Midbrain (tissue), 1 donor: ENCODE results near the gene CNTNAP4.

Experiments
- DNase-seq: peaks from one replicate; lab custom pipeline; 2025; lab: John Stamatoyannopoulos, UW

The CNTNAP4 gene

DNA sequence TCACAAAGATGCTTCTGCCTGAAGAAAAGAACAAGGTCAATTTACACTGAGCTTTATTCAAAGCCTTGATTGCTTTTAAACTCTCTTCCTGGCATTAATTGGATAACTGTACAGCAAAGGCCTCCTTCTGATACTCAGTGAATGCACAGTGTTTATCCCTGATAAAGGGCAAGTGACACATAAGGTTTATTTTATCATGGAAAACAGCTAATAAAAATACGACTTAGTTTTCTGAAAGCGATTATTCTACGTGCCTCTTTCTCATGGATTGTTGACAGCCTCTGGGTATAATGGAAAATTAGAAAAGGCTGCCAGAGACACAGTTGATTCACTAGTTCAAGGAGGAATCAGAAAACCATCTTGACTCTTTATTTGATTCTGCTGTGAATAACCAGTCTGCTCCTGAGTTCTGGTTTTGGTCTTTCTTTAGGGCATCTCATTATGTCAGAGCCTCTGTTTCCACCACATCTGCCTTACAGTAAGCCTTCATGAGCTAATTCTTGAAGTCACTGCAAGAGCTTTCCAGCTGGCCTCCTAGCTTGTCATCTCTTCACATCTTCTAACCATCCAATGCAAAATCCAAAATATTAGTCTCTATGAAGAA is 212.9 kb downstream of the CNTNAP4 start:
- no peak for DNase-seq

DNA sequence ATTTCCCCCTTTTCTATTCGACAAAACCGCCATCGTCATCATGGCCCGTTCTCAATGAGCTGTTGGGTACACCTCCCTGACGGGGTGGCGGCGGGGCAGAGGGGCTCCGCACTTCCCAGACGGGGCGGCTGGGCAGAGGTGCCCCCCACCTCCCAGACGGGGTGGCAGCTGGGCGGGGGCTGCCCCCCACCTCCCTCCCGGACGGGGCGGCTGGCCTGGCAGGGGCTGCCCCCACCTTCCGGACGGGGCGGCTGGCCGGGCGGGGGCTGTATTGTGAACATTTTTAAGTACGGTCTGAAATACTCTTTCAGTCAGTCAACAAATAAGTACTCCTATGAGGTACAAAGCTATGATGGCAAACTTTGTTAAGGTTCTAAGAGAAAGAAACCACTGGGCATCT is 222.8 kb downstream of the CNTNAP4 start:
- no peak for DNase-seq

DNA sequence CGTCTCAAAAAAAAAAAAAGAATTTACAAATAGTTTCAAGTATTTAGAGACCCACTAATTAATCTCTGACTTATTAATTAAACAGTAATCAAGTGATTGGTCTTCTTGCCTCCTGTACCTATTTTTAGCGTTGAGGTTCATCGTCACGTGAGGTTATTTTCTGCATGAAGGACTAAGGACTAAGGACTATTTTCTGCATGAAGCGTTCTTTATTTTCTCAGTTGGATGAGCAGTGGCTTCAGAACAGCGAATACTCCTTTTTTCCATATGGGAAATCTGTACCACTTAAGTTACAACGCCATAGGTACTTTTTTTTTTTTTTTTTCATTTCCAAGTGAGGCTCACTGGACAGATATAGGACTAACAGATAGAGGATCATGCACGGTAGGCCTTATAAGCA is 224.9 kb downstream of the CNTNAP4 start:
- no peak for DNase-seq

DNA sequence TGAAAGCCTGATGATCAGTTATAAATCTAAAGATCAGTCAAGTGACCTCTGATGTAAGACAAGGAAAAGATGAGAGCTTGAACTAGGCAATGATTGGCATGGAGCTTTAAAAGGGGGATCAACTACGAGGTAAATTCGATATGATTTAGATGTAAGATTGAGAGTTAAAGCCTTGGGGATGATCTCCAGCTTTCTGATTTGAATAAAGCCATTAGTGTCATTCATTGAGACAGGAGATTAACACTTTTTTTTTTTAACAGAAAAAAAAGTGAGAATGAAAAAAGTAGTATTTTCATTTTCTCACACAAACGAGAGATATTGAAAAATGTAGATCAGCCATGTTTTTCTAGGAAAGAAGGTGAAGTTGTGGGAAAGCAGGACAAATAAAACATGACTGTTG is 225.4 kb downstream of the CNTNAP4 start:
- no peak for DNase-seq

DNA sequence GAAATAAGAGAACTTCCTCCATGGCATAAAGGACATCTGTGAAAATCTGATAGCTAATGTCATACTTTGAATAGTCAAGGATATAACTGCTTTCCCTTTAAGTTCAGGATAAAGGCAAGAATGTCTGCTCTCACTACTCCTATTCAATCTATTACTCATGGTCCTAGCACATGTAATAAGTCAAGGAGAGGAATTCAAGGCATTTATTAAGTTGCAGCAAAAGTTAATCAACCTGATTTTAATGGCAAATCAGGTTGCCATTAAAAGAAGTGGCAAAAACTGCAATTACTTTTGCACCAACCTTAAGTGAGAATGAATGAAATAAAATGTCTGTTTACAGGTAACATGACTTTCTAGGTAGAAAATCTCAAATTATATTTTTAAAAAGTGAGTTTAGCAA is 225.9 kb downstream of the CNTNAP4 start:
- no peak for DNase-seq

DNA sequence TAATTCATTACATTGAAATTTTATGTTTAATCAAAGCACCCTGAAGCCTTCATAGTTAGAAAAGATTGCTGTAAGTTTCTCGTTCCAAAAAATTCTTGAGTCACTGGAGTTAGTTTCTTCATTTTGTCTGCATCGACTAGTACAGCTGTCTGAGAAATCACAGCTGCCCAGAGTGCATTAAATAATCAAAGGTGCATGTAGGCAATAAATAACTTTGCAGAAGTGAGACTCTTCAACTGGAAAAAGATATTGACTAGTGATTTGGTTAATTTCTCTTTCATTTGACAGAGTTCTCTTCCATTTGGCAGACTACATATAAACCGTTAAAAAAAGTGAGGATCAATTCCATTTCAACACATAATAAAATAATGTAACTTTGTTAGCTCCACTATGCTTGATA is 234.0 kb downstream of the CNTNAP4 start:
- DNase-seq, result no peak

DNA sequence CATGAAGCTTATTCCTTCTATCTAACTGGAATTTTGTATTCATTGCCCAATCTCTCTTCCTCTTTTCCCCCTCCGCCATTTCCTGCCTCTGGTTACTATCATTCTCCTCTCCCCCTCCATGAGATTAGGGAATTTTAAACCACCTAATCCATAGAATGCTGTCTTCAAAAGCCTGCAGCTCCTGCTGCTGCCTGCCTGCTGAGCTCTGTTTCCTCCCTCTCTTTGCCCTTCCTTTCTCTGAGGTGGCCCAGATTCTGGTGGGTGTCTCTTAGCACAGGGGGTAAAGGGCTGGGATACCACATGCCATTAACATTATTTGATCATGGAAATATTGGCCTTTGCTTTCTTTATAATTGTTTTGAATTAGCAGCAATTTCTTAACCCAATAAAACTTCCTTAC is 241.6 kb downstream of the CNTNAP4 start:
- DNase-seq, result no peak

DNA sequence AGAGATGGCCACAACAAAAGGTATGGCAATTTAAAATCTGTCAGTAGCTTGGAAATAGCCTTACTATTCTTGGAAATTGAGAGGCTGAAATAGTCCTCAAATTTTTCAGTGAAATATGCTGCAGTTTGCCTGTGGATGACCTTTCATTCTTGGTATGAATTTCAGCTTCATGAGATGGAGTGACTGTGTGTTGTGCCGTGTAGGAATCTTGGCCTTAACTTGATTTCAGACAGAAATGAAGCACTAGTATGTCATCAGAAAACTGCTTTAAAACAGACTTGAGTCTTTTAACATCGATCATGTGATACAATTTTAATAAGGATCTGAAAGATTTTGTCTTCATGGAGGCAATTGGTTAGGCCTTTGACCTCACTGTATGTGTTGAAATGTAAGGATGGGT is 247.2 kb downstream of the CNTNAP4 start:
- no peak for DNase-seq

DNA sequence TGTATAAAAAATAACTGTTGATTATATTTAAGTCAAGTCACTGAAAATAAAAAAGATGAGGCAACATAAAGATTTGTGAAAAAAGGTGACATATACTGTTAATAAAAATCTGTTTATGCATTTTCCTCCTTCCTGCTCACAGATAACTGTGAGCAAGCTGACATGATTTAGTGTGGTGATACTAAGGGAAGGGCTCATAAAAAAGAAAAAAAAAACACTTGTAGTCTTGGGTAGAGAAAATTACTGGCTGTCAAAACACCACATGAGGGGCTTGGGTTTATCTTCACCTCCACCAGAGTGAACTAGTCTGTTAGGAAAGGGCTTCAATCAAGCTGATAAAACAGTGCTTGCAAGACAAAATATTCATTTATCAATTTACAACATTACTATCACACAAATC is 247.6 kb downstream of the CNTNAP4 start:
- no peak for DNase-seq

DNA sequence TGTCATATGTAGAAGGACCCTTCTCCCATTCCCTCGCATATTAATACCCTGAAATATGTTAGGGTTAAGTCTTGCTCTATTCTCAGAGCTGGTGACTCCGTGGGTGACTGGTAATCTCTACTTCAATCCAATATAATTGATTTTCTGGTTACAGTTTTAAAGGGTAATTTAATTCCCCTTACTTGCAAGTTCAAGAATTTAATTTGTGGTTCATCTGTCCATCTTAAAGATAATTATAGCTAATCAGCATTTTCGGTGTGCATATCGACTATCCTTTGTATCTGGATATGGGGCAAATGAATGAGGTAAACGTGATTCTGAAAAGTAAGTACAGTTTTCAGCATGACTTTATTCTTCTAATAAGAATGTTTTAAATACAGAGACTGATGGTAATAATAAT is 250.0 kb downstream of the CNTNAP4 start:
- no peak for DNase-seq

DNA sequence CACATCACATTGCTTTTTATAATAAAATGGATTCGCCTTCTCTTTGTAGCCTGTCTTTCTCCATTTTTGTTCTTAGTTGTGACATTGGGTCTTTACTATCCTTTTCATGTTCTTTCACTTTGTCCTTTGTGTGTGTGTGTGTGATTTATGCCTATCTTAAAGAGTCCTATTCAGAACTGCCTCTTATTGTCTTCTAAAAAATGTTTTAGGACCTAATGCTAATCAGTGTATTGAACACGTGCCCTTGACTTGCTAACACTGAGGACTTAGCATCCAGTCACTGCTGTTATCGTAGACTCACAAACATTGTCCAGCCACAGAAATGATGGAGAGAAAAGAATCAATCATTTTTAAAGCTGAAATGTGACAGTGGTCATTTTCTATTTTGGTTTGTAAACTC is 251.9 kb downstream of the CNTNAP4 start:
- no peak for DNase-seq

DNA sequence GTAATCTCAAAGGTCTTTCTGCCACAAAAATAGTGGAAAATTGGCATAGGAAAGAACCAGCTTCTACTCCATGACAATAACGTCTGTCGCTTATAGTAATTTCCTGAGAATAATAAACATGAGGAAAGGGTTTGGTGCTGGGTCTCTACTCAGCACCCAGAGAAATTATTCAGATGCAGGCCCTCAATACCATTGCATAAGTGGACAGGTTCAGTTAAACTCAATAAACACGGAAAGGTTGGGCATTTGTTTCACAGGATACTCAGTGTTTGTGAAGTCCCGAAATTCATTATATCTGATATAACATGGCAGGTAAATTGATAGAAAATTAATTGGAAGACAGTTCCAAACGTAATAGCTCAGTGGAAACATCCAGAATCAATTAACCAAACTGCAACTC is 254.0 kb downstream of the CNTNAP4 start:
- DNase-seq, result no peak

DNA sequence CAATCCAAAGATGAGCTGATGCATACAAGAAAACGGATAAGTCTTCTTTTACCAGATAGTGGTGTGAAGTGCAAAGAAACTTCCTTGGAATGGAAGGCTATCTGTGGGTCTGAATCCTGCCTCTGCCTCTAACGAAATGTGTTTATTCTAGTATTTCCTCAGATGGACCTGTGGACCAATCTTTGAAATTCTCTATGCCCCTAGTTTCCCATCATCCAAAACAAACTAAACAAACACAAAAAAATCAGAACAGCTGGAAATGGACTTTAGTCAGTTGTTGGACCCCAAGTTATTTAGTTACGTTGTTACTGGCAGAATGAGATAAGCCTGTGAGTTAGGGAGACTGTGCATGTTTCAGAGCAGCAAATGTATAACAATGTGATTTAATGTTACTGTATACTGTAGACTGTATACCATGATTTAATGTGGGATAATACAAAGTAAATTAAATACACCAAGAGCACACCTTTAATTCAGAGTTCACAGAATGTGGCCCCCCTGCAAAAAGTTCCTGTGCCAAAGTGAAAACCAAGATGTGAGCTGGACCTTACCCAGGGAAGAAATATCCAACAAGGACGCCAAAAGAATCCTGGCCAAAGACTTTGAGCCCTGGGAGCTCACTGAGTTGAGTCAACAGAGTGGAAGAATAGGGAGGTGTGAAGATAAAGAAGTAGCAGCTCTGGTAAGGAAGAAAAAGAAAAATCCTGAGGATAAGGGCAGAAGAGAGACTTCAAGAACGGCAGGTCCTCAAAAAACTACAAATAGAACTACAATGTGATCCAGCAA is 255.2 kb downstream of the CNTNAP4 start:
- no peak for DNase-seq

DNA sequence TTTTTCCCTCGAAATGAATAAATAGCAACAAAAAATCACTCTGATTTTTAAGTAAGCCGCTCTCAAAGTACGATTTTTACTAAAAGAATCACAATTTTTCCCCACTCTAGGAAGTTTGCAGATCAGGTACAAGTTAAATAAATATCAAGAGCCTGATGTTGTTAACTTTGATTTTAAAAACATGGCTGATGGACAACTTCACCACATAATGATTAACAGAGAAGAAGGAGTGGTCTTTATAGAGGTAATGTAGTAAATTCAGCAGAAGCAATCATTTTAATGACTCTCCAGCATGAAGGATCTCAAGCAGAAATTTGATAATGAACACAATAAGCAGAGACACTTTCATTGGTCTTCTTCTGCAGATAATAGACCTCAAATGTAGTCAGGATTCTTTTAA is 262.4 kb downstream of the CNTNAP4 start:
- no peak for DNase-seq

DNA sequence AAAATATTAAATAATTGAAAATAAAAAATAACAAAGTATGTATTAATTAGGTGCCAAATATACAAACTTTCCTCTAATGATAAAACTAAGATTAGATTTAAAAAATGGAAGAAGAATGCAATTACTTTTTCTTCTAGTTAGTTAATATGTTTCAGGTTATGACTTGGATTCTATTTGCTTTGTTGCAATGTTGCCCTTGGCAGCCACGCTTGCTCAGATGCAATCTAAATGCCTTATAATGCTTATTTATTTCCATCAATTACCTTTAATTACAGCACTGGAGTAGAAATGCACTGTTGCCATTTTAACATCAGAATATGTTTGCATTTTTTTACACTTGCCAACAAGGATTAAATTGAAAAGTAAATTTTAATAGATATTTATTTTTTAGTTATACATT is 263.9 kb downstream of the CNTNAP4 start:
- DNase-seq, result no peak

DNA sequence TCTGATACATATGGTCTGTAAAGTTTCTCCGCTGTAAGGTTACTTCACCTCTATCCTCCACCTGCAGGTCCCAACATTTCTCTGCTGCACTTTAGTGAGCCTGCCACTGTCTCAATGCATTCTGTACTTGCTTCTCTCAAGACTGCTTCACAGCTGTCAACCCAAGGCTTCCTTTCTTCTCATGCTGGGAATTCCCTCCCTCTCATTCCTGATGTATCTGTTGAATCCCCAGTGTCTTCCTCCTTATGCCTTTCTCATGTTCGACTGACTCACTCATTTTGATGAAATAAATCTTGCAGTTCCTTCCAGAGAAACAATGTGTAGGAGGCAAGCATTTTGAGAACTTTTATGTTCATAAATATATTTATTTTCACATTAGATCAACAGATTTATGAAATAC is 288.3 kb downstream of the CNTNAP4 start:
- DNase-seq, result no peak

DNA sequence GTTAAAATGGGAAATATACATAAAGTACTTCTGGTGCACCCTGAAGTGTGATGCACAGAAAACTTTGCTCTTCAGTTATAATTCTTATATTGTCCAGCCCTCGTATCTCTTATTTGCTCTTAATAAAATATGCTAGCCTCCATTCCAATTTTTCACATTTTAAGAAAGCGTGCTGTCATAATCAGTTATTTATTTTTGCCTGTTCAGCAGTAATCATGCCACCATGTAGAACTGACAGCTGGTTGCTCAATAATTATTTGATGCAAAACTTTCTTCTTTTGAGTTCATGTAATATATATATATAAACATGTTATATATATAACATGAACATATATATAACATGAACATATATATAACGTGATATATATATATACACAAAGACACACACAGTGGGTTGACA is 294.6 kb downstream of the CNTNAP4 start:
- DNase-seq, result no peak

DNA sequence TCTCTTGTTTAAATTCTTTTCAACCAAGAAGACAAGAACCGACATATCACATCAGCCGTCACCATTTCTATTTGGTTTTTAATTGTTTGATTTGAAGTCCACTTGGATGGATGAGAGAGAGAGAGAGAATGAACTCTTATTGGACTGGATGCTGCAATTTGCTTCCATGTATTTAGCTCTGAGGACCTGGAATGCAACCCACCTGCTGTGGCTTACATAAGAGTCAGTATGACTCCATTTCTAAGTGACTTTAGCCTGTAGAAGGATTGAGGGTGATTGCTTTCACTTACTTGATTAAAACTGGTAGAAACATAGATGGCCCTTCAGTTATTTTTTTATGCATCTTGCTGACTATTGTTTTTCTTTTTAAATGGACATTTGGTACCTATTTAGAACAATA is 296.1 kb downstream of the CNTNAP4 start:
- no peak for DNase-seq

DNA sequence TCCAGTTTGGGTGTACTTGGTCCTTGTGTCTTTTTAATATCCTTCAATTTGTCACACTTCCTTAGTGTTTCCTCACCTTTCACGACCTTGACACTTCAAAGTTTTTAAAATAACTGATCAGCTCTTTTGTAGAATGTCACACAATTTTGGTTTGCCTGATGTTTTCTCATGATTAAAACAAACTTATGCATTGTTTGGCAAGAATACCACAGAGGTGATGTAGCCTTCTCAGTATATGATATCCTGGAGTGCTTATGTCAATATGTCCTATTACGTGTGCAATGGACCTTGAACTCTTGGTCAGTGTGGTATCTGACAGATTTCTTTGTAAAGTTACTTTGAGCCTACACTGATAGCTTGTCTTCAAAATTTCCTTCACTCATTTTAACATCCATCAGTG is 297.4 kb downstream of the CNTNAP4 start:
- DNase-seq, result no peak

DNA sequence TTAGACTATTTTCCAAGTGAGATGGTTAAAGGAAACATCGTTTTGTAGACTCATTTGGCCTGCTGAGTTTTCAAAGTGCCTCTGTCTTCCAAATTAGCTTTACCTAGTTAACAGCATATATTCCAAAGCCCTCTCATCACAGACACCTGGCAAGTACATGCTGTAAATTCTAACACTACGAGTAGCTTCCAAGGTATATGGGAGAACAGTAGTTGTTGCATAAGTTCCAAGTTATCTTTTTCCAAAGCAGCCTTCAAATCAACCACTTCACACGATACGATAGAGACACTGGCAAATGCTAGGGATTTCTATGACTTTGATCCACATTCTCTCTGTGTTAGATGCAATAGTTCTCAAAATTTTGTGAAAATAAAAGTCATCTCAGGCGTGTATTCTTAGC is 299.3 kb downstream of the CNTNAP4 start:
- no peak for DNase-seq

DNA sequence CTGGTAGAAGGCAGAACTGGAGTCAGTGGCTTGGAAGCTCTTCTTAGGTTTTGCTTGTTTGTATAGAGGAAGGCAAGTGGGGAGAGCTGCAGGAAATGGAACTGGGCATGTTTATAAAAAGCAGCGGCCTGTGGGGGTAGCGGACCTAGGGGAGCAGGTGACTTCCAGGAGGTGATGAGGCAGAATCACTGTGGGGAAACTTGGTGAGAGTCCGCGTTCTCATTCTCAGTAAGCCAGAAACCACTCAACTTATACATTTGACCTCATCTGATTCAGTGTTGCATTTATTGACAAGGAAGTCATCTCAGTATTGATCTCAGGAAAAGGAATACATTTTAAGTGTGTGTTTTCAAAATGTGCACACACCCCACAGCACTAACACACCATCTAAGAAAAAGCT is 299.8 kb downstream of the CNTNAP4 start:
- DNase-seq, result no peak

DNA sequence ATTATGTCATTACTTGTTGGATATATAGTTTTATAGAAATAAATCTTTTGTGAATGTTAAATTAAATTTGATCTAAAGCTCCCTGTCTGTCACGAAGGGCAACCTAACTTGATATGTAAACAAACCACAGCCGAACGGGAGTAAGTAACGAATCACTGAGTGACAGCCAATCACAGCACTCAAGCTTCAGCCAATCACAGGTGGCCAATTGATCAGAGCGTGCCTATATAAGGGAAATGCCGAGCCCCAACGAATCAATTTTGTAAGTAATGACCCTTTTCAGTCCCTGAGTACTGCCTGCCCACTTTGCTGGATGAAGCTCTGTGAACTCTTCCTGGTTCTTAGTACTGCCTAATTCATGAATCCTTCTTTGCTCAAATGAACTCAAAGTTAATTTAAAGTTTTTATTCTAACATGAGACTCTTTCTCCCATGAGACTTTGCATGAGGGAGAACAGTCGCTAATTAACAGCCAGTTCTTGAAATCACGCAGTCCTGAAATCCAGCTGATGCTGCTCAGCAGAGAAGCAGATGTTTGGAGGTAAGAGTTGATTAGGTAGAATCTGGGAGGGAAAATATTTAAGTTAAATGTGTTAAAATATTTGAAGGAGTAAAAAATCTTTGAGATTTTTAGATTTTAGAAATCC is 302.2 kb downstream of the CNTNAP4 start:
- DNase-seq, result no peak

DNA sequence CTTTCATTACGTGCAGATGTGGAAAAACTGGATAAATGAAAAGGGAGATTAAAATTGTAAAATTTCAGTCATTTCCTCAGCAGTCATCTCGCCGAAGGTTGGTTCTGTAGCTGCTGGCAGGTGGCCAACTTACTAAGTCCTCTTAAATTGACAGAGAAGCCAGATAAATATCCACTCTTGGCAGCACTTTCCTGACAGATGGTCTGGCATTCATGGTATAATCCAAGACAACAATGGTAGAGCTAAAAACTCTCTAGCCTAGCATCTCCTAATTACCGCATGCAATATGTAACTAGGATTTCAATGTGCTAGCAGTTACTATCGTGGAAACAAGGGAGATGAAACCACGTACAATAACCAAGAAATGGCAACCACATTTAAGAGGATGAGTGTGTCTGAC is 306.3 kb downstream of the CNTNAP4 start:
- DNase-seq, result peak; percentile 41

DNA sequence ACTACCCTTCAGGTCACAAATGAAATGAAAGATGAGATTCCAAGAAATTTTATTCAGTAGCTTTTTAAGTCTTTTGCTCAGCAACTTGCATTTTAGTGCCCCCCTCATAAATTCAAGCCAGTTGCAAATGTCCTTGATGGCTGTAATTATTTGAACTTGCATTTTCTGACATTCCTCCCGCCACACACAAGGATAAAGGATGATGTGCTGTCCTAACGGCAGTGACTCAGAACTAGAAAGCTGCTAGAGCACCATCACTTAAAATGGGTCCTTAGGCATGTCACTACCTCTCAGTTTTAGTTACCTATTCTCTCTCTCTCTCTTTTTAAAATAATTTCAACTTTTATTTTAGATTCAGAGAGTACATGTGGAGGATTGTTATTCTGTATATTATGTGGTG is 306.7 kb downstream of the CNTNAP4 start:
- no peak for DNase-seq
